ENCODE measurements around the gene CCL13.
A peak's percentile ranks its signal among the peaks of the same experiment; 100 is the strongest.

The CCL13 gene

DNA sequence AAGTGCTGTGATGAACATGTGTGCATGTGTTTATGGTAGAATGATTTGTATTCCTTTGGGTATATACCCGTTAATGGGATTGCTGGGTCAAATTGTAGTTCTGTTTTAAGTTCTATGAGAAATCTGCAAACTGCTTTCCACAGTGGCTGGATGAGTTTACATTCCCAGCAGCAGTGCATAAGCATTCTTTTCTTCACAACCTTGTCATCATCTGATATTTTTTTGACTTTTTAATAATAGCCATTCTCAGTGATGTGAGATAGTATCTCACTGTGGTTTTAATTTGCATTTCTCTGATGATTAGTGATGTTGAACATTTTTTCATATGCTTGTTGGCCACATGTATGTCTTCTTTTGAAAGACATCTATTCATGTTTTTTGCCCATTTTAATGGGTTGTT, 18.6 kb upstream of the CCL13 start:
- no peaks in the 10 kb centered on the region for H3K9me3 ChIP-seq (ENCODE audit: control insufficient read depth, insufficient read depth, low read length)
- DNase-seq (ENCODE audit: low read depth, low spot score) = no peak
- WGBS (ENCODE audit: insufficient coverage, insufficient read length) = no CpG with 5 or more reads among the region's 1 CpG
- H3K36me3 ChIP-seq (ENCODE audit: control insufficient read depth, insufficient read depth, low read length) = no peaks in the 10 kb centered on the region
- H3K27me3 ChIP-seq (ENCODE audit: control insufficient read depth, insufficient read depth, low read length) = no peaks in the 10 kb centered on the region
- H3K4me1 ChIP-seq (ENCODE audit: control insufficient read depth, insufficient read depth, low read length) = no peaks in the 10 kb centered on the region
- H3K4me3 ChIP-seq (ENCODE audit: low read length) = no peak overlapping the region
- H3K27ac ChIP-seq (ENCODE audit: low read length) = no peak overlapping the region

DNA sequence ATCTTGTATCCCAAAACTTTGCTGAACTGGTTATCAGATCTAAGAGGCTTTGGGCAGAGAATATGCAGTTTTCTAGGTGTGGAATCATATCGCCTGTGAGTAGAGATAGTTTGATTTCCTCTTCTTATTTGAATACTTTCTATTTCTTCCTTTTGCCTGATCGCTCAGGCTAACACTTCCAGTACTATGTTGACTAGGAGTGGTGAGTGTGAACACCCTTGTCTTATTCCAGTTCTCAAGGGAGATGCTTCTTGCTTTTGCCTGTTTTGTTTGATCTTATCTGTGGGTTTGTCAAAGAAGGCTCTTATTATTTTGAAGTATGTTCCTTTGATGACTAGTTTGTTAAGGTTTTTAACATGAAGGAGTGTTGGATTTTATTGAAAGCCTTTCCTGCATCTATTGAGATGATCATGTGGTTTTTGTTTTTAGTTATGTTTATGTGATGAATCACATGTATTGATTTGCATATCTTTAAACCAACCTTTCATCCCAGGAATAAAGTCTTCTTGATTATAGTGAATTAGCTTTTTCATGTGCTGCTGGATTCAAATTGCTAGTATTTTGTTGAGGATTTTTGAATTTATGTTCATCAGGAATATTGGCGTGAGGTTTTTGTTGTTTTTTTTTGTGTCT, 17.0 kb upstream of the CCL13 start:
- H3K4me1 ChIP-seq (ENCODE audit: control insufficient read depth, insufficient read depth, low read length) = no peaks in the 10 kb centered on the region
- no peaks in the 10 kb centered on the region for H3K36me3 ChIP-seq (ENCODE audit: control insufficient read depth, insufficient read depth, low read length)
- no peaks in the 10 kb centered on the region for H3K9me3 ChIP-seq (ENCODE audit: control insufficient read depth, insufficient read depth, low read length)
- no peak overlapping the region for H3K4me3 ChIP-seq (ENCODE audit: low read length)
- H3K27ac ChIP-seq (ENCODE audit: low read length) = no peak overlapping the region
- 100% methylated on average over 1 of the region's 3 CpGs for WGBS (ENCODE audit: insufficient coverage, insufficient read length)
- DNase-seq (ENCODE audit: low read depth, low spot score) = no peak
- no peaks in the 10 kb centered on the region for H3K27me3 ChIP-seq (ENCODE audit: control insufficient read depth, insufficient read depth, low read length)

DNA sequence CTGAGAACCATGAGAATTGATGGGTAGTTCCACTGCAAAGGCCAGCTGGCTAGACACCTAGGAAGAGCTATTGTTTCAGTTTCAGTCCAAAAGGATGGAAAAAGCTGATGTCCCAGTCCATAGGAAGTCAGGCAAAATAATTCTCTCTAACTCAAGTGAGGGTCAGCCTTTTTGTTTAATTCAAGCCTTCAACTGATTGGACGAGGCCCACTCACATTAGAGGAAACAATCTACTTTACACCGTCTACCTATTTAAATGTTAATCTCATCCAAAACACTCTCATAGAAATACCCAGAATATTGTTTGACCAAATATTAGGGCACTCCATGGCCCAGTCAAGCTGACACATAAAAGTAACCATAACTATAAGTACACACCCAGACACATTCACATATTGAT, 14.4 kb upstream of the CCL13 start:
- 100% methylated on average over 1 of the region's 2 CpGs for WGBS (ENCODE audit: insufficient coverage, insufficient read length)
- Histone ChIP-seq H3K4me1 (ENCODE audit: control insufficient read depth, insufficient read depth, low read length) (no peaks in the 10 kb centered on the region), H3K27ac (ENCODE audit: low read length) (no peak overlapping the region), H3K4me3 (ENCODE audit: low read length) (no peak overlapping the region), H3K36me3 (ENCODE audit: control insufficient read depth, insufficient read depth, low read length) (no peaks in the 10 kb centered on the region), H3K27me3 (ENCODE audit: control insufficient read depth, insufficient read depth, low read length) (no peaks in the 10 kb centered on the region), H3K9me3 (ENCODE audit: control insufficient read depth, insufficient read depth, low read length) (no peaks in the 10 kb centered on the region)
- DNase-seq (ENCODE audit: low read depth, low spot score) = no peak

DNA sequence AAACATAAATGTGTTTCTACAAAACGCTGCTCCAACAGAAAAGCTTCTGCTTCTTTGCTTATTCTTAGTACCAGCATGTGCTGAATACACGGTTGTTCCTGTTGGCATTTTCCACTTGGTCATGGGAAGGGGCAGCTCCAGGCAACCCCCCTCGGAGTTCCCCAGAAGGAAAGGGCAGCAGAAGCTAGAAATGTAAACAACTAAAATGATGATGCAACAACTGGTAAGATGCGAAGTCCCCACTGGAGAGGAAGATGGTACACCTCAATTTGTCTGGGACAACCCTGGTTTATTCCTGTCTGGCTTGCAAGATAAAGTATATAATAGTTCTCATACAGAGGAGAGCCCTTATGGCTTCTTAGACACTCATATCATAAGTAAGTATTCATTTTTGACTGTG, 9.2 kb upstream of the CCL13 start:
- no peaks in the 10 kb centered on the region for H3K36me3 ChIP-seq (ENCODE audit: control insufficient read depth, insufficient read depth, low read length)
- no peak overlapping the region for H3K27ac ChIP-seq (ENCODE audit: low read length)
- DNase-seq (ENCODE audit: low read depth, low spot score) = no peak
- no CpG with 5 or more reads among the region's 4 CpGs for WGBS (ENCODE audit: insufficient coverage, insufficient read length)
- no peaks in the 10 kb centered on the region for H3K9me3 ChIP-seq (ENCODE audit: control insufficient read depth, insufficient read depth, low read length)
- no peaks in the 10 kb centered on the region; the same call in 1 of the 2 replicates for H3K4me1 ChIP-seq (ENCODE audit: control insufficient read depth, insufficient read depth, low read length)
- H3K4me3 ChIP-seq (ENCODE audit: low read length) = no peak overlapping the region
- H3K27me3 ChIP-seq (ENCODE audit: control insufficient read depth, insufficient read depth, low read length) = no peaks in the 10 kb centered on the region

DNA sequence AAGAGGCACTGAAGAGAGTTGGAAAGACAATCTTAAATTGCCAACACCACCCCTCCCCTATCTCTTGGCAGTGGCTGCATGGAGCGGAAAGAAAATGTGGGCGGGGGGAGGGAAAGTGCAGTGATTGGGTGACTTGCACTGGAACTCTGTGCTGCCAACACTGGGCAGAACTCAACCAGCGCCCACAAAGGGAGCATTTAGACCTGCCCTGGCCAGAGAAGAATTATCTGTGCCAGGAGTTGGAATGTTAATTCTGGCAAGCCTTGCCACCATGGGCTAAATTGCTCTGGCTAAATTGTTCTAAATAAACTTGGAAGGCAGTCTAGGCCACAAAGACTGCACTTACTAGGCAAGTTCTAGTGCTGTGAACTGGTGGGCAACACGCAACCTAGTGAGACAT, 6.5 kb upstream of the CCL13 start:
- Histone ChIP-seq H3K27me3 (ENCODE audit: control insufficient read depth, insufficient read depth, low read length) (no peaks in the 10 kb centered on the region), H3K4me1 (ENCODE audit: control insufficient read depth, insufficient read depth, low read length) (no peaks in the 10 kb centered on the region; the same call in 1 of the 2 replicates), H3K9me3 (ENCODE audit: control insufficient read depth, insufficient read depth, low read length) (no peaks in the 10 kb centered on the region), H3K27ac (ENCODE audit: low read length) (no peak overlapping the region), H3K36me3 (ENCODE audit: control insufficient read depth, insufficient read depth, low read length) (no peaks in the 10 kb centered on the region), H3K4me3 (ENCODE audit: low read length) (no peak overlapping the region)
- DNase-seq (ENCODE audit: low read depth, low spot score) = no peak
- no CpG with 5 or more reads among the region's 4 CpGs for WGBS (ENCODE audit: insufficient coverage, insufficient read length)

DNA sequence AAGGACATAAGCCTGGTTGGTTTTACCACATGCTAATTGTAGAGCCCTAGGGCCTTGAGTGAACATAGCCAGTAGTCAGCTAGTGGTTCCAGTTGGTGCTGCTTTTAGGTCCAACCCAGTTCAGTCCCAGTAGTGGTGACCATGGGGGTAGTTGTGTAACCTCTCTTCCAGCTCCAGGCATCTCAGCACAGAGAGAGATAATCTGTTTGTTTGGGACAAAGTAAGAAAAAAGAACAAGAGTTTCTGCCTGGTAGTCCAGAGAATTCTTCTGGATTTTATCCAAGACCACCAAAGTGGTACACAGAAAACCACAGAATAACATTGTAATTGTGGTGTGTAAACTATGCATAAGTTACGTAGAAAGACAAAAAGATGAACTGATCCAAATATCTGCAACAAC, 5.2 kb upstream of the CCL13 start:
- Histone ChIP-seq H3K27ac (ENCODE audit: low read length) (no peak overlapping the region), H3K9me3 (ENCODE audit: control insufficient read depth, insufficient read depth, low read length) (no peaks in the 10 kb centered on the region), H3K4me1 (ENCODE audit: control insufficient read depth, insufficient read depth, low read length) (no peaks in the 10 kb centered on the region; the same call in 1 of the 2 replicates), H3K27me3 (ENCODE audit: control insufficient read depth, insufficient read depth, low read length) (no peaks in the 10 kb centered on the region), H3K4me3 (ENCODE audit: low read length) (no peak overlapping the region), H3K36me3 (ENCODE audit: control insufficient read depth, insufficient read depth, low read length) (no peaks in the 10 kb centered on the region)
- DNase-seq (ENCODE audit: low read depth, low spot score) = no peak
- no CpG with 5 or more reads among the region's 1 CpG for WGBS (ENCODE audit: insufficient coverage, insufficient read length)

DNA sequence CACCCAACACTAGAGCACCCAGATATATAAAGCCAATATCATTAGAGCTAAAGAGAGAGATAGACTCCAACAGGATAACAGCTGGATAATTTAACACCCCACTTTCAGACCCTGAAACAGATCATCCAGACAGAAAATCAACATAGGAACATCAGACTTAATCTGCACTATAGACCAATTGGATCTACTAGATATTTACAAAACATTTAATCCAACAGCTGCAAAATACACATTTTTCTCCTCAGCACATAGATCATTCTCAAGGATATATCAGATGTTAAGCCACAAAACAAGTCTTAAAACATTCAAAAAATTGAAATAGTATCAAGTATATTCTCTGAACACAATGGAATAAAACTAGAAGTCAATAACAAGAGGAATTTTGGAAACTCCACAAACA, 4.1 kb upstream of the CCL13 start:
- no peaks in the 10 kb centered on the region for H3K27me3 ChIP-seq (ENCODE audit: control insufficient read depth, insufficient read depth, low read length)
- H3K4me3 ChIP-seq (ENCODE audit: low read length) = no peak overlapping the region
- H3K27ac ChIP-seq (ENCODE audit: low read length) = no peak overlapping the region
- no peak for DNase-seq (ENCODE audit: low read depth, low spot score)
- H3K4me1 ChIP-seq (ENCODE audit: control insufficient read depth, insufficient read depth, low read length) = no peaks in the 10 kb centered on the region; the same call in 1 of the 2 replicates
- no peaks in the 10 kb centered on the region for H3K9me3 ChIP-seq (ENCODE audit: control insufficient read depth, insufficient read depth, low read length)
- H3K36me3 ChIP-seq (ENCODE audit: control insufficient read depth, insufficient read depth, low read length) = no peaks in the 10 kb centered on the region

DNA sequence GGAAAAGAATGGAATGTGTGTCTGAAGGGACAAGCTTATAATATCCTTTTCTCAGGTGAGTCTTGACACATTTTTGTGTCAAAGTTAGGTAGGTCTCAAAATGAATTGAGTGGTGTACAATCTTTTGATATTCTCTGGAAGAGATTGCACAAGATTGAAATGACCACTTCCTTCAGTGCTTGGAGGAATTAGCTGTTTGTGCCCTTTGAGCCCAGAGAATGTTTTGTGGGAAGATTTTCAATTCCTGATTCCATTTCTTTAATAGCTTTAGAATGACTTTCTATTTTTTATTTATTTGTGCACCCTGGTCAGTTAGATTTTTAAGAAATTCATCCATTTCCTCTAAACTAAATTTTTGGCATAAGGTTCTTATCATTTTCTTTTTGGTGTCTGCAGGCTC, 1.6 kb upstream of the CCL13 start:
- DNase-seq (ENCODE audit: low read depth, low spot score) = no peak
- no peak overlapping the region for H3K27ac ChIP-seq (ENCODE audit: low read length)
- H3K4me1 ChIP-seq (ENCODE audit: control insufficient read depth, insufficient read depth, low read length) = no peaks in the 10 kb centered on the region; the same call in 1 of the 2 replicates
- H3K4me3 ChIP-seq (ENCODE audit: low read length) = no peak overlapping the region
- no peaks in the 10 kb centered on the region for H3K36me3 ChIP-seq (ENCODE audit: control insufficient read depth, insufficient read depth, low read length)
- H3K9me3 ChIP-seq (ENCODE audit: control insufficient read depth, insufficient read depth, low read length) = no peaks in the 10 kb centered on the region
- H3K27me3 ChIP-seq (ENCODE audit: control insufficient read depth, insufficient read depth, low read length) = no peaks in the 10 kb centered on the region

DNA sequence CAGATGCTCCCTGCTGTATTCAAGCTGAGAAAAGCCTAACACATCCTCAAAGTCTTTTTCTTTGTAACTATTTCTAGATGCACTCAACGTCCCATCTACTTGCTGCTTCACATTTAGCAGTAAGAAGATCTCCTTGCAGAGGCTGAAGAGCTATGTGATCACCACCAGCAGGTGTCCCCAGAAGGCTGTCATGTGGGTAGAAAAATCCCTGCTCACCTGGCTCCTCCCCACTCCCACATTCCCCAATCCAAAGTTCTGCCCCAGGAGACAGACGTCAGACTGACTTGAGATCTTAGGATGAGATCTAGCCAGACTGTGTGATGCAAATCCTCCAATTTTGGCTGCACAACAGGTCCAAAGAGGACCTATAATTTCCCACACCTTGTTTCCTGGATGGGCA, 1.1 kb downstream of the CCL13 start:
- peak; percentile 16 for DNase-seq (ENCODE audit: low read depth, low spot score)
- no peak overlapping the region for H3K27ac ChIP-seq (ENCODE audit: low read length)
- H3K36me3 ChIP-seq (ENCODE audit: control insufficient read depth, insufficient read depth, low read length) = no peaks in the 10 kb centered on the region
- H3K27me3 ChIP-seq (ENCODE audit: control insufficient read depth, insufficient read depth, low read length) = no peaks in the 10 kb centered on the region
- no CpG with 5 or more reads among the region's 2 CpGs for WGBS (ENCODE audit: insufficient coverage, insufficient read length)
- H3K4me1 ChIP-seq (ENCODE audit: control insufficient read depth, insufficient read depth, low read length) = no peaks in the 10 kb centered on the region
- H3K9me3 ChIP-seq (ENCODE audit: control insufficient read depth, insufficient read depth, low read length) = no peaks in the 10 kb centered on the region
- no peak overlapping the region for H3K4me3 ChIP-seq (ENCODE audit: low read length)

DNA sequence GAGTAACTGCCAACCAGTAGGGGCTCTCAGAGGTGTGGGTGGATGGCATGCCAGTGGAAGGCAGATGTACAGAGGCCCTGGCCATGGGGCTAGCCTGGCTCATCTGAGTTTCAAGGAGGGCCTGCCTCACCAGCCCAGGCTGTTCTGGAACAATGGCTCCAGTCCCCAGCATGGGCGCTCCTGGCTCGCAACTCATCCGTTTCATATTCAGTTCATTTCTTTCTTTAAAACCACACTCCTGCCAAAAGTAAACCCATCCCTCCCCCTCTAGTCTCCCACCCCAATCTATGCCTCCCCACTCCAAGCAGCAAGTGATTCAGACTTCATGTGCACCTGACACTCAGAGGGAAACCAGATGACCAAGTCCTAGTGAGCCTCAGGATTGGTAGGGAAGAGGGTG, 2.4 kb downstream of the CCL13 start:
- Histone ChIP-seq H3K4me1 (ENCODE audit: control insufficient read depth, insufficient read depth, low read length) (no peaks in the 10 kb centered on the region), H3K4me3 (ENCODE audit: low read length) (no peak overlapping the region), H3K9me3 (ENCODE audit: control insufficient read depth, insufficient read depth, low read length) (no peaks in the 10 kb centered on the region), H3K27ac (ENCODE audit: low read length) (no peak overlapping the region), H3K27me3 (ENCODE audit: control insufficient read depth, insufficient read depth, low read length) (no peaks in the 10 kb centered on the region), H3K36me3 (ENCODE audit: control insufficient read depth, insufficient read depth, low read length) (no peaks in the 10 kb centered on the region)
- no CpG with 5 or more reads among the region's 3 CpGs for WGBS (ENCODE audit: insufficient coverage, insufficient read length)
- DNase-seq (ENCODE audit: low read depth, low spot score) = no peak

DNA sequence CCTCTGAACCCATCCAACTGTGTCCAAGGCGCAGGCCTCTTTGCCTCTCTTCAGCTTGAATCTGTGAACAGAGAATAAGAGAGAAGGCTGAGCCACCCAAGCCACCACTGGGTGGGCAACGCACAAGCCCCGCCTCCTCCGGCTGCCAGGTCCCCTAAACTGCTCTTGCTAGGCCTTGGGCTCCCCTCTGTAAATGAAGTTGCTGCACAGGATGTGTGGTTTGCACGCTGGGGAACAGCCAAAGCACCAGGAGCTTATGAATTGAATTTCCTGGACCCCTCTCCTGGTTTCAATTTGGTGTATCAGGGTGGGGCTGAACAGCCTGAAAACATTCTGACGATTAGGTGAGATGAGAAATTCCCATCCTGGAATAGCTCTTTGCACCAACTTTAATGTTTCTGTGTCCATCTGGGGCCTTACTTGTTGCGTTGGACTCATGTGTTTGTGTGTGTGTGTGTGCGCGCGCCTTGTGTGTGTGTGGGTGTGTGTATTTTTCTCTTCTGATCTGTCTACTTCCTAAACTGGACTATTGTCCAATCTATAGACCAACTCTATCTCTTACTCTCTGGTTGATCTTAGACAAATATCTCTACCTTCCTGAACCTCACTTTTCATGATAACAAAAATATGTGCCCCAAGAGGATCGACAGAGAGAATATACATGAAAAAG, 4.5 kb downstream of the CCL13 start:
- H3K27ac ChIP-seq (ENCODE audit: low read length) = no peak overlapping the region
- no peaks in the 10 kb centered on the region for H3K4me1 ChIP-seq (ENCODE audit: control insufficient read depth, insufficient read depth, low read length)
- no peak overlapping the region for H3K4me3 ChIP-seq (ENCODE audit: low read length)
- H3K9me3 ChIP-seq (ENCODE audit: control insufficient read depth, insufficient read depth, low read length) = no peaks in the 10 kb centered on the region
- H3K27me3 ChIP-seq (ENCODE audit: control insufficient read depth, insufficient read depth, low read length) = no peaks in the 10 kb centered on the region
- no CpG with 5 or more reads among the region's 11 CpGs for WGBS (ENCODE audit: insufficient coverage, insufficient read length)
- DNase-seq (ENCODE audit: low read depth, low spot score) = no peak
- H3K36me3 ChIP-seq (ENCODE audit: control insufficient read depth, insufficient read depth, low read length) = no peaks in the 10 kb centered on the region
